Activated CD8-positive, alpha-beta memory T cell treated with anti-CD3 and anti-CD28 coated beads, Interleukin-2, amount 50 U/mL, for 4 hours (primary cell): ENCODE results near the gene ZFC3H1.

ENCODE experiments used
- DNase-seq: peaks from one replicate; pipeline ENCODE4 v3.0.0-alpha.2; 2020

The ZFC3H1 gene

DNA sequence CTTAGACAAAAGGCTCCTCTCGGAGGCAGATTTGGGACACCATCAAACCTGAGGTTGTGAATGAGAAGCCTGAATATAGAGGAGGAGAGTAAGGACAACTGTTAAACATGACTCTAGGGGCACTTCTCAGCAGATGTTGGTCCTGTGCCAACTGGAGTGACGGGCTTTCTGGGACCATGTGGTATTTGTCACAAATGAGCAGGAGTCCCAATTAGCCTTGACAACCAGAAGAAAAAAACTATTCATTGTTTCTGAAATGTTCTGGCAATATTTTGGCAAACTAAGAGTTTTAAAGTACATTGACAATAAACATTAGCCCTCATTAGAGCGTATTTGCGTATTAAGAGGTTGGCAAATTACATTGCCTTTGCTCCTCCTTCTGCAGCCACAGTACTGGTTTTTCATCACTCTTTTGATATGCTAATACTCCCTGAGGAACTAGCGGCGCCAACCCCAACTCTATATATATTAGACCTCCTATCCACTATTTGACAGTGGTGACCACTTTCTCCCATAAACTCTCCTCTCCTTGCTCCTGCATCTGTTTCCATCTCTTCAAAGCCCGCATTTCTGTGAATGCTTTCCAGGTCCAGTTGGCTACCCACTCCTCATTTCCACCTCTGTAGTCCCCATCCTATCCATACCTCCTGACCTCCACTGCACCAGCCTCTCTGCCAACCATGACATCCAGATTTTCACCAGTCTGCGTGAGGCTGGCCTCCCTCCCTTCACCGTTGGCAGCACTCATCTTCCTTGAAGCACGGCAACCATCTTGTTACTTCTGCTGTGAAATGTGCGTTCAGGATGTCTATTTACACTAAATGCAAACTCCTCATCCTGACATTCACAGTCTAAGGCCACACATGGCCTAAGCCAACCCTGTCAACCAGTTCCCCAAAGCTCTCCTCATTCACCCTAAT is 100.7 kb downstream of the ZFC3H1 start:
- no peak for DNase-seq
